Mononuclear cell (primary cell): ENCODE results near the gene MLLT11. TPM values are rescaled to one million over a fixed set of nuclear protein-coding genes. Genes with fewer than 3 reads are reported as not detected.

Source experiments
- H3K27me3 ChIP-seq: 2 replicates; pipeline ENCODE4 v1.6.0; 2011; ENCODE audit warnings: low read length, control low read depth; ENCODE audit not compliant: insufficient read depth
- H3K4me1 ChIP-seq: 2 replicates; pipeline ENCODE4 v1.5.1; 2011; ENCODE audit warnings: mild to moderate bottlenecking, low read length, control low read depth; ENCODE audit not compliant: insufficient read depth
- H3K4me3 ChIP-seq: 2 replicates; pipeline ENCODE4 v1.5.1; 2011; ENCODE audit warnings: mild to moderate bottlenecking, low read length, moderate library complexity
- H3K9me3 ChIP-seq: 2 replicates; pipeline ENCODE4 v1.5.1; 2011; ENCODE audit warnings: low read depth, mild to moderate bottlenecking, control low read depth, low read length
- total RNA-seq: library from RNA; depleted of rRNA; stranded (reverse); fragments of >200 nt; gene quantifications from one replicate; pipeline ENCODE4 v1.2.3, GENCODE V29; 2012

MLLT11 gene, protein sequence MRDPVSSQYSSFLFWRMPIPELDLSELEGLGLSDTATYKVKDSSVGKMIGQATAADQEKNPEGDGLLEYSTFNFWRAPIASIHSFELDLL
- total RNA-seq = 4.6 TPM

DNA sequence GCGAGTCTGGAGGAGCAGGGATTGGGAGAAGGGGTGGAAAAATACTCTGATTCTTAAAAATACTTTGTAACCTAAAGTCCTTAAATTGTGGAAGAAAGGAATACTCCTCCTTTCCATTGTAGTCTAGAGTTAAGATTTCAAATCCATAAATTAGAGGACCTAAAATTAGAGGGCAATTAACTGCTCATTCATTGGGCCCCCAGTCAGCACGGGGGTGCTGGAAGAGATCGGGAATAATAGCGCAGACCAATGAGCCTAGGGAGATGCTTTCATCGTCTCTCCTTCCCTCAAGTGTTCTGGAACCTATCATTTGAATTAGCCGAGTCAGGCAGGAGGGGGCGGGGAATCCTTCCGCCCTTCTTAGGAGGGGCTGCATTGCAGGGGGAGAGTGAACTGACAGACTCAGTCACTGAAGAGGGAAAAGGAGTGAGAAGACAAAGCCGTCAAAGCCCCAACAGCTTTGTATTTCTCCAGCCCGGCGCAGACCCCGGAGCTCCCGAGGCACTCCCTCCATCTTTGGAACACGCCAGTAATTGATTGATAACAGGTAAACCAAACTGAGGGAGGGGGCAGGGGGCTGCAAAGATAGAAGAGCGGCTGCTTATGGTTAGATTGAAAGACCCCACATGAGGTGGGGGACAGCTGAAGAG is at the start of gene MLLT11:
TSS of gene MLLT11 (plus strand) at position 391 of the 650 bp plus-strand sequence. CDS start 6,828 bp downstream, outside the sequence.
- no peaks in the 10 kb centered on the region for H3K9me3 ChIP-seq
- peak within 1 kb of the TSS; percentile 96 for H3K4me3 ChIP-seq
- peaks cover 44% of the 10 kb centered on the region for H3K4me1 ChIP-seq
- H3K27me3 ChIP-seq = no peaks in the 10 kb centered on the region

DNA sequence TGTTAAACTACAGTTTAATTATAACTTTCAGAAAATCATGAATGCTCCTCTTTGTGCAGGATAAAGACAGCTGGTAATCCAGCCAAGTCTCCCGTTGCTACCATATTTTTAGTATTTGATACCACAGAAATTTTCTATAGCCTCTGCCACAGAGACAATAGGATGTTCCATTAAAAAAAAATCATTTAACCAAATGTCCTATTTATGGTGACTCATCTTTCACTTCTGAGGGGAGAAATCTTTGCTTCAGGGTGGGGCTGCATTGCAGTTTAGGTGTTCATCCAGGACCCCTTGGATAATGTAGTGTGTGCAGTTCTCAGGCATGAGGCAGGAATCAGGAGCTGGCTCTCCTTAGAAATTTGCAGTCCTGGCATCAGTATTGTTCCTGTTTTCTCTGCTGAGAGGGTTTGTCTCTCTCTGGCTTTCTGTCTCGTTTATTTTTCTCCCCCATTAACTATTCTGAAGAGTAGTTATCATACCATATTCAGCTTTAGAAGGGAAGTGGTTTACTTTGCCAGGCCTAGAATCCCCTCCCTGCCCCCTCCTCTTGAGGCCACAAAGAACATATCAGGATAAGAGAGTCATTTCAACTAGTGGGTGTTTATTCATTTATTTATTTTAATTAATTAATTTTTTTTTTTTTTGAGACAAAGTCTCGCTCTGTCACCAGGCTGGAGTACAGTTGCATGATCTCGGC is 48.9 kb upstream of the MLLT11 start:
- Histone ChIP-seq H3K4me3 (no peak overlapping the region), H3K9me3 (no peaks in the 10 kb centered on the region), H3K4me1 (peaks cover 47% of the 10 kb centered on the region), H3K27me3 (no peaks in the 10 kb centered on the region)

DNA sequence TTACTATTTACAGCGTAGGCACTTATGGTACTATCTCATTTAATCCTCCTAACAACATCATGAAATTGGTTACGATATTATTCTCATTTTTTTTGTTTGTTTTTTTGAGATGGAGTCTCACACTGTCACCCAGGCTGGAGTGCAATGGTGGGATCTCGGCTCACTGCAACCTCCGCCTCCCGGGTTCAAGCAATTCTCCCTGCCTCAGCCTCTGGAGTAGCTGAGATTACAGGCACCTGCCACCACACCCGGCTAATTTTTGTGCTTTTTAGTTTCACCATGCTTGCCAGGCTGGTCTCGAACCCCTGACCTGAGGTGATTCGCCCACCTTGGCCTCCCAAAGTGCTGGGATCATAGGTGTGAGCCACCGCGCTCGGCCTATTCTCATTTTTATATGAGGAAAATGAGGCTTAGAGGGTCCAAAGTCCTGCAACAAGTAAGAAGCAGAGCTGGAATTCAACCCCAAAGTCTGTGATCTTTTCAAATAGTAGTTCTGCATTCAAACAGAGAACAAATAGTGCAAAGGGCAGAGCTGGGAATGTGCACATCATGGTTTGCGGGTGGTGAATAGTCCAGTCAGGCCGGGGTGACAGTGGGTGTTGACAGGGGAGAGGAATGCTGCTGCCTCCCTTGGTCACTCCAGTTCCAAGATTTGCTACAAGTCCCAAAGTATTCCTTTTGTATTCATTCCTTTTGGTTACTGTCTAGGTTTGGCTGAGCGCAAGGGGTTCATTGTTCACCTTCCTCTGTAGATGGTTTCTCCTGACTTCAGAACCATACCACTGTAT is 47.3 kb upstream of the MLLT11 start:
- Histone ChIP-seq H3K4me1 (peaks cover 31% of the 10 kb centered on the region), H3K9me3 (no peaks in the 10 kb centered on the region)

DNA sequence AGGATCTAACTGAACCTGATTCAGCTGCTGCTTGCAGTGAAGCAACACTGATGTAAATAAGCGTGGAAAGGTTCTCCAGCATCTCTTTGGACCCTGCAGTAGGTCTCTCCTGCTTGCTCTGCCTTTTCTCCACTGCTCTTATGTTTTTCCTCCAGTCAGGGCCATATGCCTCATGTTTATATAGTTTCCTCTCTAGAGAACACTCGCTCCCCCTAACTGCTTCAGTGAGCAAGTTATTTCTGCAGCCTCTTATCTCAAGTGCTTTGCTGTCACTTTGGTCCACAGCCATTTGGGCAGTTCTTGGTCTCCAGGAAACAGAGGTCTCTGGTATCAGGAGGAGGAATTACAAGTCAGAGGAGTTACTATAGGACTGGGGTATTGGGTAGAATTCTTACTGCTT is 46.7 kb upstream of the MLLT11 start:
- H3K4me3 ChIP-seq = no peak overlapping the region
- H3K4me1 ChIP-seq = peaks cover 29% of the 10 kb centered on the region
- no peaks in the 10 kb centered on the region for H3K27me3 ChIP-seq
- no peaks in the 10 kb centered on the region for H3K9me3 ChIP-seq

More for the DNA sequence above, 47.3 kb upstream of the MLLT11 start:
- Histone ChIP-seq H3K27me3 (no peaks in the 10 kb centered on the region), H3K4me3 (no peak overlapping the region)

DNA sequence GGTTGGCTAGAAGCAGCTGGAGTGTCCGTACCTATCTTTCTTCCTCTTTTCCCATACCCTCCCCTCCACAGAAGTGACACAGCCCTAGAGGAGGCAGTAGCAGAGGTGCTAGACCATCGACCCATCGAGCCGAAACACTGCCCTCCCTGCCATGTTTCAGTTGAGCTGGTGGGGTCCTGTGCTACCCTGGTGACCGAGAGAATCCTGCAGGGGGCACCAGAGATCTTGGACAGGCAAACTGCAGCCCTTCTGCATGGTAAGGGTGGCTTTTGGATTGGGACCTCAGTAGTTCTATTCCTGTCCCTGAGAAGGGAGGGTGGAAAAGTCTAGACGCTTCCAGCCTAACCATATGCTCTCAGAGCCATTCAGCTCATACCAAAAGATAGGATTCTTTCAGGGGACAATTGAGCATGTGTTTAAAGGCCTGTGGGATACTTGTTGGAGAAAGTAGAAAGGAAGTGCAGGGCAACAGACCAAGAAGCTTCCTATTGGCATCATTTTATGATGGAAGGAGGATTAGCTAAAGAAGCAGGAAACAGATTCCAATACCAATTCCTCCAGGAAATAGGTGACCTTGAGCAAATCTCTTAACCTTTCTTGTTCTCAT is 35.6 kb upstream of the MLLT11 start:
- Histone ChIP-seq H3K4me3 (no peak overlapping the region), H3K9me3 (no peaks in the 10 kb centered on the region)

DNA sequence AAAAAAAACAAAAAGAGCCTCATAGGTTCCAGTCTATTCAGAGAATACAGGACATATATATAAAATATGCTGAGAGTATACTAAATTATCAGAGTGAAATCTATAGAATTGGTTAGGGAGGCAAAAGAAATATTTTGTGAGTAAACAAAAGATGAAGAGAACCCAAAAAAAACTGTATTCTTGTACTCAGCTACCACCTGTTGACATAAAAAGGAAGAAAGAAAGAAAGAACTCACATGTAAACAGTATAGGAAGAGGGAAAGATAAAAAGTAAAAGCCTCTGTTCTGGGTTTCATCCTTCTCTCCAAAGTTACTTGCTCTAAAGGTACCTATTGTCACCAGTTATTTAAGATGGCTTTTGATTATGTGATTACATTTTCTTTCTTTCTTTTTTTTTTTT is 33.7 kb upstream of the MLLT11 start:
- peaks cover 7% of the 10 kb centered on the region for H3K4me1 ChIP-seq
- no peak overlapping the region for H3K4me3 ChIP-seq

More for the DNA sequence above, 35.6 kb upstream of the MLLT11 start:
- peaks cover 7% of the 10 kb centered on the region for H3K4me1 ChIP-seq
- H3K27me3 ChIP-seq = no peaks in the 10 kb centered on the region

DNA sequence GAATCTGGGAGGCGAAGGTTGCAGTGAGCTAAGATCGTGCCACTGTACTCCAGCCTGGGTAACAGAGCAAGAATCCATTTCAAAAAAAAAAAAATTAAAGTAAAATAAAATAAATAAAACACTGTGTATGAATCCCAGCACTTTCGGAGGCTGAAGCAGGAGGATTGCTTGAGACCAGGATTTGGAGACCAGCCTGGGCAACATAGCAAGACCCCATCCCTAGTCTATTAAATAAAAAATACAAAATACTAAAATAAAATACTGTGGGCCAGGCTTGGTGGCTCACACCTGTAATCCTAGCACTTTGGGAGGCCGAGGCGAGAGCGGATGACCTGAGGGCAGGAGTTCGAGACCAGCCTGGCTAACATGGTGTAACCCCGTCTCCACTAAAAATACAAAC is 28.0 kb upstream of the MLLT11 start:
- no peak overlapping the region for H3K4me3 ChIP-seq
- H3K4me1 ChIP-seq = no peaks in the 10 kb centered on the region
- no peaks in the 10 kb centered on the region for H3K9me3 ChIP-seq
- no peaks in the 10 kb centered on the region for H3K27me3 ChIP-seq

More for the DNA sequence above, 33.7 kb upstream of the MLLT11 start:
- H3K9me3 ChIP-seq = no peaks in the 10 kb centered on the region
- no peaks in the 10 kb centered on the region for H3K27me3 ChIP-seq

DNA sequence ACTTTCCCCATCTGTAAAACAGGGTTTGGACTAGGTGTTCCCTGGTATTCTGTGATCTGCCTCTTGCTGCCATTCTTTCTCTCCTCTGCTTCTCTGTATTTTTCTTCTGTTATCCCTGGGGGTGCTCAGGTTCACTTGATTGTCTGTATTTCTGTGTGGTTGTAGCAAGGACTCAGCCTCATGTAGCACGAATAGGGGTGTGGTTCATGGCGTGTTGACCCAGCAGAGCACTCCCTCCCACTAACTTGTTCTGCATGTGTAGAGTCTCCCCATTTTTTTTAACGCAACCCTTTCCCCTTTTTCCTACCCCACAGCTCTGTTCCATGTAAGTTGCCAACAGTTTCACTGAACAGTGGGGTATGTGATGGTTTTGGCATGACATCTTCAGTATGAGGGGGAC is 25.0 kb upstream of the MLLT11 start:
- Histone ChIP-seq H3K27me3 (no peaks in the 10 kb centered on the region), H3K4me3 (no peak overlapping the region), H3K9me3 (no peaks in the 10 kb centered on the region), H3K4me1 (no peaks in the 10 kb centered on the region)

DNA sequence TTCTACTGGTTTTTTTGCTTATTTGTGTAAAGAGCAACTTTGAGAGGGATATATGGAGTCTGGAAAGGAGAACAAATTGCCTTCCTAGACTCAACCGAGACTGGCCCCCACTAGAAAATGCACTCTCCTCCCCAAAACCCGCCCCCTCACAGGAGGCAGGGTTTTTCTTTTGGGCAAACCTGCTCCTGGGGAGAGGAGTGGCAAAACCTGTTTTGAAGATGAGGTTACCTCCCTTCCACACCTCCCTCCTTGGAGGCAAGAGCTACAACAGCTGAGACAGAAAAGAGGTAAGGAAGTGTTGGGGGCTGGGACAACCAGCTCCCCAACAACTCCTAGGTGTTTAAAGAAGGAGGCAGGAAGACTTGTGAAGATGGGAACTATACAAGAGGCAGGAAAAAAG is 23.8 kb upstream of the MLLT11 start, which contains the start of gene BNIPL:
TSS of gene BNIPL (plus strand) at position 231 of the 400 bp plus-strand sequence. CDS start at position 371, 140 bp downstream.
- Histone ChIP-seq H3K27me3 (no peaks in the 10 kb centered on the region), H3K9me3 (no peaks in the 10 kb centered on the region), H3K4me3 (no peak within 1 kb of the TSS), H3K4me1 (no peaks in the 10 kb centered on the region)

DNA sequence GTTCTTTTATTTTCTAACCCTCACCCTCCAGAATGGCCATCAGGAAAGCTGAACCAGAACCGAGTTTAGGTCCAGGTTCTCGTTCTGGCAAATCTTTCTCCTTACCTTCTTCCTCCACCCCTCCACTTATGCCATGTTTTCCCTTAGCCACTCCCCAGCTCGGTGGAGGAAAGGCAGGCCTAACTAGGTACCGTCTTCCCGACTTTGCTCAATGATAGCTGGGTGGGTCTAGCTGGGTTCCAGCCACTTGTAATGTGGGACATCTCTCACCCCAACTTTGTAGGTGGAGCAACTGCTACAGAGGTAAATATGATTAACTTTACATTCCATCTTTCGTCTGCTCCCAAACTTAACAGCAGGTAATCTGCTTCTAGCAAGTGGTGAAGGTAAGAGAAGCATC is 23.2 kb upstream of the MLLT11 start:
- Histone ChIP-seq H3K4me1 (no peaks in the 10 kb centered on the region), H3K4me3 (no peak overlapping the region), H3K9me3 (no peaks in the 10 kb centered on the region), H3K27me3 (no peaks in the 10 kb centered on the region)

DNA sequence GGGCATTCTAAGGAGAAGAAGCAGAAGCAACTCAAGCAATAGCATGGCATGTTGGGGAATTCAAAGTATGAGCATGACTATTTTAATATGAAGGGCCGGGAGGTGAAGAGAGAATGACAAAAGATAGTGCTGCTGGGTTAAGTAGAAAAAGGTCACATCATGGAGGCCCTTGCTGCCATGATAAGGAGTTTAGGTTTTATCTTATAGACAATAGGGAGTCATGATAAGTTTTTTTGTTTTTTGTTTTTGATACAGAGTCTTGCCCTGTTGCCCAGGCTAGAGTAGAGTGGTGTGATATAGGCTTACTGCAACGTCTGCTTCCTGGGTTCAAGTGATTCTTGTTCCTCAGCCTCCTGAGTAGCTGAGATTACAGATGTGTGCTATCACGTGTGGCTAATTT is 20.7 kb upstream of the MLLT11 start:
- no peaks in the 10 kb centered on the region for H3K4me1 ChIP-seq
- H3K9me3 ChIP-seq = no peaks in the 10 kb centered on the region
- no peaks in the 10 kb centered on the region for H3K27me3 ChIP-seq
- H3K4me3 ChIP-seq = no peak overlapping the region

DNA sequence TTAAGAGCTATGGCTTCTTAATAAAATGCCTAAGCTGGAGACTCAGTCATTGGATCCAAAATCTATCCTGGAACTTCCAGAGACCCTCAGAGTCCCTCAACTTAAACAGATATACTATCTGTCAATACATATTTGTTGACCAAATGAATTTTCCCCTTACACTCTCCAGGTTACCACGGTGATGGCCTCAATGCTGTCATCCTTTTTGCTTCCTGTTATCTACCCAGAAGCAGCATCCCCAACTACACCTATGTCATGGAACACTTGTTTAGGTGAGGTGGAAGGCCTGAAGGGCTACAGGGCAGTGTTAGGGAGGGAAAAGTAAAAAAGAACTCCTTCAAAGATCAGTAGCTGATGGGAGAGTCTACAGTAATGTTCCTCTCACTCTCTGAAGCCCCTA is 17.0 kb upstream of the MLLT11 start:
- H3K9me3 ChIP-seq = no peaks in the 10 kb centered on the region
- peaks cover 15% of the 10 kb centered on the region for H3K4me1 ChIP-seq
- H3K27me3 ChIP-seq = no peaks in the 10 kb centered on the region
- H3K4me3 ChIP-seq = no peak overlapping the region

DNA sequence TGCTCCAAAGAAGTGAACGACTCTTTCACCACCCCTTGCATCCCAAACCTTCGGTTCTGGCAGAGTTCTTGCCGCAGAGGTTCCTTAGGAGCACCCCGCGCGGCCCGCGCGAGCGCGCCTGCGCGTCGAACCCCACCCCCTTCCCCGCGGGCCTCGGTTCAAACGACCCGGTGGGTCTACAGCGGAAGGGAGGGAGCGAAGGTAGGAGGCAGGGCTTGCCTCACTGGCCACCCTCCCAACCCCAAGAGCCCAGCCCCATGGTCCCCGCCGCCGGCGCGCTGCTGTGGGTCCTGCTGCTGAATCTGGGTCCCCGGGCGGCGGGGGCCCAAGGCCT is 12.6 kb upstream of the MLLT11 start, which contains the start of gene C1orf56:
TSS of gene C1orf56 (plus strand) at position 161 of the 334 bp plus-strand sequence. CDS start at position 258, 97 bp downstream.
- peak within 1 kb of the TSS; percentile 58 for H3K4me3 ChIP-seq
- peaks cover 38% of the 10 kb centered on the region for H3K4me1 ChIP-seq
- H3K9me3 ChIP-seq = no peaks in the 10 kb centered on the region
- no peaks in the 10 kb centered on the region for H3K27me3 ChIP-seq

DNA sequence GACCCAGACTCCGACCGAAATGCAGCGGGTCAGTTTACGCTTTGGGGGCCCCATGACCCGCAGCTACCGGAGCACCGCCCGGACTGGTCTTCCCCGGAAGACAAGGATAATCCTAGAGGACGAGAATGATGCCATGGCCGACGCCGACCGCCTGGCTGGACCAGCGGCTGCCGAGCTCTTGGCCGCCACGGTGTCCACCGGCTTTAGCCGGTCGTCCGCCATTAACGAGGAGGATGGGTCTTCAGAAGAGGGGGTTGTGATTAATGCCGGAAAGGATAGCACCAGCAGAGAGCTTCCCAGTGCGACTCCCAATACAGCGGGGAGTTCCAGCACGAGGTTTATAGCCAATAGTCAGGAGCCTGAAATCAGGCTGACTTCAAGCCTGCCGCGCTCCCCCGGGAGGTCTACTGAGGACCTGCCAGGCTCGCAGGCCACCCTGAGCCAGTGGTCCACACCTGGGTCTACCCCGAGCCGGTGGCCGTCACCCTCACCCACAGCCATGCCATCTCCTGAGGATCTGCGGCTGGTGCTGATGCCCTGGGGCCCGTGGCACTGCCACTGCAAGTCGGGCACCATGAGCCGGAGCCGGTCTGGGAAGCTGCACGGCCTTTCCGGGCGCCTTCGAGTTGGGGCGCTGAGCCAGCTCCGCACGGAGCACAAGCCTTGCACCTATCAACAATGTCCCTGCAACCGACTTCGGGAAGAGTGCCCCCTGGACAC is 12.1 kb upstream of the MLLT11 start:
- H3K27me3 ChIP-seq = no peaks in the 10 kb centered on the region
- H3K4me3 ChIP-seq = peak overlapping the region; percentile 58
- H3K9me3 ChIP-seq = no peaks in the 10 kb centered on the region
- peaks cover 43% of the 10 kb centered on the region for H3K4me1 ChIP-seq
